GM19238 (cell line): ENCODE measurements around the gene OLFML3.
"Not testable (repeated sequence)": the region's sequence is repeated elsewhere in the genome, so short reads cannot be mapped to it uniquely, and the experiment has no call there.

Experiments used
- DNase-seq: peaks from one replicate; pipeline ENCODE4 v3.0.0; 2011; ENCODE audit warnings: low spot score; ENCODE audit not compliant: insufficient read length

OLFML3 gene

DNA sequence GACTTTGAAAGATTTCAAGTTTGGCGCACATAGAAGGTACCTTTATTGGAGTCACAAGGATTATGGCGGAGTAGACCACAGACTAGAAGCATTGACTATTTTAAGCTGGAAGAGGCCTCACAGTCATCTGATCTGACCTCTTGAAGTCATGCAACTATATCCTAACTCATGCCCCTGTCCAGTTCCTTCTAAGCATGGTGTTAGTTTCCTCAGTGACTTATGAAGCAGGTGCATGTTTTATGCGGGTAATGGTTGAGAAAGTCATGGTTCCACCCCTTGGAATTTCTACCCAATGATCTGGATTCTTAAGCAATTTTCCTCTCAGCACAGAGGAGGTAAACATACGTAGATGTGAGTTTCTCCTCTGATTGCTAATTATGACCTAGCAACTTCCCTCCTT lies 11.7 kb downstream of the OLFML3 start:
- no peak for DNase-seq

DNA sequence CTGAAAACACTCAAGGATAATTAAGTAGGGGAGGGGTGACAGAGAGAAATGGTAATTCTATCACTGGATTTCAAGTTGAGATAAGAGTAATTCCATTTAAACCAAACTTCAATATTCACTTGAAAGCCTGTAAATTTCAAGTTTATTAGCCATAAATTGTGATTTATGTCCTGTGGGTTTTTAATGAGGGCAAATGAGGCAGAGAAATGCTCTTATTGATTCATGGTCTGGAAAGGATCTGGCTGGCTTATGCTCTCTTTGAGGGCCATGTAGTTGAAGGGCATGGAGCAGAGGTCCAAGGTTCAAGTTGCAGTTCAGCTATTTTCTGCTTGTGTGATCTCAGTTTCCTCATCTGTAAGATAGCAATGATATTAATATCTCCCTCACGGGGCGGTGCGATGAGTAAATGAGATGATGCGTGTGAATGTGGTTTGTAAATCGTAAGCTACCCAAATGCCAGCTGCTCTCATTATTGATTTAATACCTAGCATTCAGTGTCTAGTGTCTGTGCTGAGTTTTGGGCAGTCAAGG lies 12.3 kb downstream of the OLFML3 start:
- no peak for DNase-seq

- no peak for DNase-seq
Observed at GRCh38 chr1:113993072-113993471, 13.8 kb downstream of the OLFML3 start.

DNA sequence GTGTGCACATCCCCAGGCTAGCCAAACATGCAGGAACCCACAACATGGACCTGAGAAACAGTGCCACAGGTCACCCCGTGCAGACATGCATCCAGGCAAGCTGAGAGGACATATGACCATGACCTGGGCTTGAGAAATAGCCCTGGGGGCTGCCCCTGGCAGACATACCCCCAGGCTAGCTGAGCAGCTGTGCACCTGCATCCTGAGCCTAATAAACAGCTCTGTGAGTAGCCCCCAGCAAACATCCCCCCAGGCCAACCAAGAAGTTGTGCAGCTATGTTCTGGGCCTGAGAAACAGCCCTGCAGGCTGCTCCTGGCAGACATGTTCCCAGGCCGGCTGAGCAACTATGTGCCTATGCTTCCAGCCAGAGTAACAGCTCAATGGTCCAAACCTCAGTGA lies 14.5 kb downstream of the OLFML3 start:
- no peak for DNase-seq

DNA sequence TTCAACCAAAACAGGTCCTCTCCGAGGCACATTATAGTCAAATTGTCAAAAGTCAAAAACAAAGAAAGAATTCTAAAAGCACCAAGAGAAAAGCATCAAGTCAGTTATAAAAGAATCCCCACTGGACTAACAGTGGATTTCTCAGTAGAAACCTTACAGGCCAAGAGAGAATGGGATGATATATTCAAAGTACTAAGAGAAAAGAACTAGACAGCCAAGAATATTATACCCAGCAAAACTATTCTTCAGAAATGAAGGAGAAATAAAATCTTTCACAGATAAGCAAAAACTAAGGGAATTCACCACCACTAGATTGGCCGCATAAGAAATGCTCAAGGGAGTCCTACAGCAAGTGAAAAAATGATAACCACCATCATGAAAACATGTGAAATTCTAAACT lies 16.1 kb downstream of the OLFML3 start:
- no peak for DNase-seq

- DNase-seq, result no peak
Observed at GRCh38 chr1:113998361-113998760, 19.1 kb downstream of the OLFML3 start.

DNA sequence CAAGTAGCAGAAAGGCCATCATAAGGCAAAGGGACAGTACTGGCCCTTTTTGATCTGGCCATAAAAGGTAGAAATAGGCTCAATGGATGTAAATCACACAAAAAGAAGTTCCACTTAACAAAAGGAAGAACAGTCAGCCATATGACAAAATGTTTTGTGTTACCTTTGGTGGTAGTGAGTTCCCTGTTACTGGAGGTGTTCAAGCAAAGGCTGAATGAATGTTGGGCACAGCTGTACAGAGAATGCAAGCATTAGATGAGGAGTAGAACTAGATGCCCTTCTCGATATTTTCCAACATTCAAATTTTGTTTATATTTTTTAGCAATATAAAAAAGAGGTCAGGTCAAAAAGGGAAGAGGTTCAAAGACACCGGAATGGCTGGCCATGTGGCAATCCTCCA lies 20.0 kb downstream of the OLFML3 start:
- DNase-seq, result no peak

DNA sequence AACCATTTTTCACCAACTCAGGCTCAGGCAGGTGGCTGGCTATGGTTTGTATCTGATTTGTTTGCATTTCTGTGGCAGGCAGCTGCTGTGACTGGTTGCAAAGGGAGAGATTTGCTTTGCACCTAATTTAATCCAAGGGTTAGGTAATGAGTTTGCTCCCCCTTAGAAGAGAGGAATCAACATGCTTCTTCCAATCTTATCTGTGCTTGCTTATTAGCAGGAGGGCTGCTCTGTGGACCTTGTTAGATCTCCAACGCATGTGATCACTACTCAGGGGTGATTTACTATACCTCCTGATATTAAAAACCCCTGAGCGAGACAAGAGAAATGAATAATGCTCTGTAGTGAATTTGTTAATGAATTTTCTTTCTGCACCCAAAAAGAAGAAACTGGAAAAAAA lies 20.5 kb downstream of the OLFML3 start:
- no peak for DNase-seq

DNA sequence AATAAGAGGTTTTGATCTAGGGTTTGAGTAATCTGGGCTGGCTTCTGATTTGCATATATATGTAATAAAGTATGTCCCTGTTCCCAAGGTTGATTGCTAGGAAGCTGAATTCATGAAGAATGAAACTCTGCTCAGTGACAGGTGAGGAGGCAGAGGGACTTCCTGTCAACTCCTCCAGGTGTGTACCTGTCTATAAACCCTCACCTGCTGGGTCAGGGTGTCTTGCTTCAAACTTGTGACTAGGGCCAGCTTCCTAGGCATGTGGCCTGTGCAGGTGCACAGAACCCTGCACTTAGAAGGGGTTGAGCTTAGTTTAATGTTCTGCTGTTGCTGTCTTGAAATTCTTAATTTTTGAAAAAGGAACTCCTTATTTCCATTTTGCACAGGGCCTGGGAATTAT lies 21.1 kb downstream of the OLFML3 start:
- DNase-seq, result no peak

GRCh38 chr1:114002492-114003239 lies 23.4 kb downstream of the OLFML3 start:
- DNase-seq, result no peak

GRCh38 chr1:114003431-114003830 lies 24.2 kb downstream of the OLFML3 start:
- DNase-seq, result no peak

- not testable (repeated sequence) for DNase-seq
Observed at GRCh38 chr1:114006825-114007224, 27.6 kb downstream of the OLFML3 start.

GRCh38 chr1:114008480-114008941 lies 29.2 kb downstream of the OLFML3 start:
- no peak for DNase-seq

GRCh38 chr1:114008993-114009392 lies 29.7 kb downstream of the OLFML3 start:
- no peak for DNase-seq

DNA sequence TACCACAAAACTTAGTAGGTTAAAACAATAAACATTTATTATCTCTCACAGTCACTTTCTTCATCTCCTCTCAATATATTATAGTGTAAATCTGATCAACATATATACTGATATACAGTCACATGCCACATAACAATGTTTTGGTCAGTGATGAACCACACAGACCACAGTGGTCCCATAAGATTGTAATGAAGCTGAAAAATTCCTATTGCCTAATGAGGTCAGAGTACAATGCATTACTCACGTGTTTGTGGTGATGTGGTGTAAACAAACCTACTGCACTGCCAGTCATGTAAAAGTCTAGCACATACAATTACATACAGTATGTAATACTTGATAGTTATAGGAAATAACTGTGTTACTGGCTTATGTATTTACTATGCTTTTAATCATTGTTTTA lies 30.1 kb downstream of the OLFML3 start:
- no peak for DNase-seq

DNA sequence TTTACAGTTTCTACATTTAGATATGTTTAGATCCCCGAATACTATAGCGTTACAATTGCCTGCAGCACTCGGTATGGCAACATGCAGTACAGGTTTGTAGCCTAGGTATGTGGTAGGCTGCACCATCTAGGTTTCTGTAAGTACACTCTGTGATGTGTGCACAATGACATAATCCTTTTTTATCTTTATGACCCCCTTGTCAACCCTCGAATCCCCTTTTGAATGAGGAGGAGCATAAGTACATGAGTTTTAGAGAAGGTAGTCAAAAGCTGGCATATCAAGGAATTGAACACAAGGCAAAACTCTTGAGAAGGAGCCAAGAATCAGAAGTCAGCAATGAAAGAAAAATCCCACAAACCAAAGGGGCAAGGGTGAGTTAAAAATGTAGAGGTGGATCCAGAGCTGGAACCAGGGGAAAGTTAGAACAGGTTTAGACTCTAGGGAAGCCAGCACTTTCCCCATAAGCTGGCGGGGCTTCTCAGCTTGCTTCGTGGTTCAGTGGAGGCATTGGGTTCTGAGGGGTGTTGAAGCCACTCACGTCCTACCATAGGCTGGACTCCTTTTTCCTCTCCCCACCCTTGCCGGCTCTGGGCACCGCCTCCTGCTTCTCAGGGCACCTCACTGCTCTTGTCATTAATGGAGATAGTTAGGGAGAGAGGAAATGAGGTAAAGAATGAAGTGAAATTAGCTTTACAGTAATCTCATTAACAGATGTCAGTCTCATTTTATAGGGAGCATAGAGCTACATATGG lies 31.3 kb downstream of the OLFML3 start:
- DNase-seq, result no peak

- no peak for DNase-seq
Observed at GRCh38 chr1:114011796-114012195, 32.5 kb downstream of the OLFML3 start.

GRCh38 chr1:114015075-114015474 lies 35.8 kb downstream of the OLFML3 start:
- DNase-seq, result no peak

DNA sequence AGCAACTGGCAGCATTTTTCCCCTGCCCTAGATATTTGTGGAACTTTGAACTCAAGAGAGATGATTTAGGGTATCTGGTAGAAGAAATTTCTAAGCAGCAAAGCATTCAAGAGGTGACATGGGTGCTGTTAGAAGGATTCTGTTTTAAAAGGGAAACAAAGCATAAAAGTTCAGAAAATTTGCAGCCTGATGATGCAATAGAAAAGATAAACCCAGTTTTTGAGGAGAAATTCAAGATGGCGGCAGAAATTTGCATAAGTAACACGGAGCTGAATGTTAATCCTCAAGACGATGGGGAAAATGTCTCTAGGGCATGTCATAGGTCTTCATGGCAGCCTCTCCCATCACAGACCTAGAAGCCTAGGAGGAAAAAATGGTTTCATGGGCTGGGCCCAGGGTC lies 40.5 kb downstream of the OLFML3 start:
- not testable (repeated sequence) for DNase-seq

GRCh38 chr1:114021665-114022099 lies 42.4 kb downstream of the OLFML3 start:
- no peak for DNase-seq

- DNase-seq, result no peak
Observed at GRCh38 chr1:114022877-114023276, 43.6 kb downstream of the OLFML3 start.

GRCh38 chr1:114023377-114023776 lies 44.1 kb downstream of the OLFML3 start:
- DNase-seq, result no peak

GRCh38 chr1:114024049-114024448 lies 44.8 kb downstream of the OLFML3 start:
- no peak for DNase-seq
